NT2/D1 (cell line): ENCODE data around the gene EXT2.

Source experiments
- YY1 ChIP-seq: IDR thresholded peaks from 2 replicates; pipeline ENCODE4 v1.6.1; 2011; ENCODE audit not compliant: insufficient read length, insufficient read depth
- ZNF274 ChIP-seq: IDR thresholded peaks from 2 replicates; pipeline ENCODE4 v1.6.1; 2011; ENCODE audit warnings: mild to moderate bottlenecking, low read depth, low read length

DNA sequence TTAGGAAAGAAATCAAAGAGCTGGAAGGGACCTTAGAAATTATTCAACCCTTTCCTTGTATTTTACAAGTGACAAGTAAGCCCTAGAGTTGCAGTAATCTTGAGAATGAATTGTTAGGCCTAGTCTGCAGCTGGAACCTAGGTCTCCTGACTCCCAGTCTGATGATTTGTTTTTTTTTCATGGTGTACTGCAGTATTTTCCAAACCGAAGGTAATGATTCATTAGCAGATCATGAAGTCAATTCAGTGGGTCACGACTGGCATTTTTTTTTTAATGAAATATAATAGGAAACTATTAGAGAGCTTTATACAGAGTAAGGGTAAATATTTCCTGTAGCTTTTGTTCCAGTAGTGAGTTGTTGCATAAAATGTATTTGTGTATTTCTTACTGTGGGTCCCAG, 42.8 kb downstream of the EXT2 start:
- TF ChIP-seq YY1 (no peak), ZNF274 (no peak)
